HepG2 (cell line): Measurements from ENCODE around the gene PUS1. TPM values are rescaled to one million over a fixed set of nuclear protein-coding genes. Genes with fewer than 3 reads are reported as not detected.

ENCODE experiments used
- ELF1 ChIP-seq: sonication (generic); formaldehyde crosslinking; IDR thresholded peaks from 2 replicates; pipeline ENCODE4 v1.4.0; 2020; ENCODE audit warnings: missing genetic modification reagents
- FOXP1 ChIP-seq, 2 experiments: fragments of 450-650 bp in 1 of 2; IDR thresholded peaks; 2 replicates each; pipeline ENCODE4 v1.6.1; 2017 to 2018; ENCODE audit warnings: antibody characterized with exemption in 1 of 2
- GLI4 ChIP-seq: sonication (generic); formaldehyde crosslinking; IDR thresholded peaks from 2 replicates; pipeline ENCODE4 v1.5.1; 2020; ENCODE audit warnings: missing genetic modification reagents, mild to moderate bottlenecking, moderate library complexity, borderline replicate concordance
- HHEX ChIP-seq: IDR thresholded peaks from 2 replicates; pipeline ENCODE4 v1.6.1; 2016; ENCODE audit warnings: control low read depth
- KDM2A ChIP-seq: sonication (generic); formaldehyde crosslinking; IDR thresholded peaks from 2 replicates; pipeline ENCODE4 v1.4.0; 2020; ENCODE audit warnings: low read depth, missing genetic modification reagents, borderline replicate concordance
- KMT2B ChIP-seq: IDR thresholded peaks from 2 replicates; pipeline ENCODE4 v1.6.1; 2016; ENCODE audit warnings: missing genetic modification reagents, missing compliant biosample characterization
- MLX ChIP-seq: IDR thresholded peaks from 2 replicates; pipeline ENCODE4 v1.6.1; 2016
- NFE2L1 ChIP-seq: sonication (generic); formaldehyde crosslinking; IDR thresholded peaks from 2 replicates; pipeline ENCODE4 v1.4.0; 2020; ENCODE audit warnings: missing genetic modification reagents, mild to moderate bottlenecking, borderline replicate concordance
- ONECUT2 ChIP-seq: sonication (generic); formaldehyde crosslinking; IDR thresholded peaks from 2 replicates; pipeline ENCODE4 v1.4.0; 2020; ENCODE audit warnings: missing genetic modification reagents
- PHF20 ChIP-seq: sonication (generic); formaldehyde crosslinking; IDR thresholded peaks from 2 replicates; pipeline ENCODE4 v1.5.0; 2020; ENCODE audit warnings: mild to moderate bottlenecking, missing genetic modification reagents
- PRPF4 ChIP-seq: fragments of 200-400 bp; formaldehyde crosslinking; IDR thresholded peaks from 2 replicates; pipeline ENCODE4 v1.6.1; 2016; ENCODE audit warnings: low read length, low read depth; ENCODE audit not compliant: poor library complexity, severe bottlenecking
- SAFB2 ChIP-seq: sonication (generic); formaldehyde crosslinking; IDR thresholded peaks from 2 replicates; pipeline ENCODE4 v1.5.1; 2020; ENCODE audit warnings: missing genetic modification reagents, low read depth, mild to moderate bottlenecking, borderline replicate concordance
- SCMH1 ChIP-seq: sonication (generic); formaldehyde crosslinking; IDR thresholded peaks from 2 replicates; pipeline ENCODE4 v1.9.0; 2021; ENCODE audit warnings: missing genetic modification reagents, mild to moderate bottlenecking, borderline replicate concordance
- SRY ChIP-seq: sonication (generic); formaldehyde crosslinking; IDR thresholded peaks from 2 replicates; pipeline ENCODE4 v1.8.0; 2022; ENCODE audit warnings: mild to moderate bottlenecking, missing genetic modification reagents
- TBL1XR1 ChIP-seq: fragments of 150-350 bp; IDR thresholded peaks from 2 replicates; pipeline ENCODE4 v1.6.1; 2014; ENCODE audit warnings: borderline replicate concordance, low read length; ENCODE audit not compliant: partially characterized antibody
- TFDP2 ChIP-seq: sonication (generic); formaldehyde crosslinking; IDR thresholded peaks from 2 replicates; pipeline ENCODE4 v1.4.0; 2020; ENCODE audit warnings: missing genetic modification reagents
- ZBTB42 ChIP-seq: sonication (generic); formaldehyde crosslinking; IDR thresholded peaks from 2 replicates; pipeline ENCODE4 v1.5.0; 2020; ENCODE audit warnings: mild to moderate bottlenecking, missing genetic modification reagents
- ZBTB7B ChIP-seq: sonication (generic); formaldehyde crosslinking; IDR thresholded peaks from 2 replicates; pipeline ENCODE4 v1.4.0; 2020; ENCODE audit warnings: missing genetic modification reagents
- ZMYM3 ChIP-seq: sonication (generic); formaldehyde crosslinking; IDR thresholded peaks from 2 replicates; pipeline ENCODE4 v1.5.1; 2020; ENCODE audit warnings: mild to moderate bottlenecking, missing genetic modification reagents
- ZNF121 ChIP-seq: sonication (generic); formaldehyde crosslinking; IDR thresholded peaks from 2 replicates; pipeline ENCODE4 v1.5.0; 2020; ENCODE audit warnings: mild to moderate bottlenecking, missing genetic modification reagents
- ZNF234 ChIP-seq: sonication (generic); formaldehyde crosslinking; conservative IDR thresholded peaks from 2 replicates; pipeline ENCODE4 v1.5.1; 2020; ENCODE audit warnings: mild to moderate bottlenecking, missing genetic modification reagents
- ZNF672 ChIP-seq: sonication (generic); formaldehyde crosslinking; IDR thresholded peaks from 2 replicates; pipeline ENCODE4 v1.8.1; 2022; ENCODE audit warnings: missing genetic modification reagents
- polyA plus RNA-seq, 8 experiments: library from polyadenylated mRNA; depleted of rRNA in 3 of 8; stranded (reverse) in 7 of 8; unstranded in 1 of 8; fragments of >200 nt; fragmentation: Illumina TruSeq in 4 of 8; extraction: Trizol in 4 of 8; gene quantifications; 2 replicates each; pipeline versions ENCODE4 v1.2.1 to v1.2.3, GENCODE V29; 2011 to 2016; ENCODE audit warnings: low read depth in 4 of 8, missing spikeins in 1 of 8, mixed read lengths in 1 of 8; ENCODE audit not compliant: insufficient read depth in 1 of 8
- total RNA-seq, 5 experiments: library from RNA; depleted of rRNA; stranded (reverse); fragments of >200 nt; fragmentation: Illumina TruSeq; extraction: Trizol; gene quantifications; 2 replicates each; pipeline ENCODE4 v1.2.3, GENCODE V29; 2016; ENCODE audit warnings: low read depth in 1 of 5
- TF ChIP-seq, protein P1 (sequence below), 2 experiments: sonication (generic) in 1 of 2; formaldehyde crosslinking in 1 of 2; IDR thresholded peaks; 2 replicates each; pipeline versions ENCODE4 v1.4.0 to v1.6.1; 2018 to 2020; ENCODE audit warnings: missing genetic modification reagents in 2 of 2, borderline replicate concordance in 1 of 2, low read depth in 1 of 2, mild to moderate bottlenecking in 1 of 2, missing biosample characterization in 1 of 2
- TF ChIP-seq, protein P2 (sequence below): sonication (generic); formaldehyde crosslinking; IDR thresholded peaks from 2 replicates; pipeline ENCODE4 v1.8.0; 2022; ENCODE audit warnings: low read depth, missing genetic modification reagents
- TF ChIP-seq, protein P3 (sequence below): sonication (generic); formaldehyde crosslinking; IDR thresholded peaks from 2 replicates; pipeline ENCODE4 v1.4.0; 2020; ENCODE audit warnings: mild to moderate bottlenecking, missing genetic modification reagents

PUS1 gene
- total and polyA plus RNA-seq, 2 of the 13 experiments (the other 11 are each of a cell fraction or from before 2014, with no cell fraction given) = 19.2 to 24.7 TPM

DNA sequence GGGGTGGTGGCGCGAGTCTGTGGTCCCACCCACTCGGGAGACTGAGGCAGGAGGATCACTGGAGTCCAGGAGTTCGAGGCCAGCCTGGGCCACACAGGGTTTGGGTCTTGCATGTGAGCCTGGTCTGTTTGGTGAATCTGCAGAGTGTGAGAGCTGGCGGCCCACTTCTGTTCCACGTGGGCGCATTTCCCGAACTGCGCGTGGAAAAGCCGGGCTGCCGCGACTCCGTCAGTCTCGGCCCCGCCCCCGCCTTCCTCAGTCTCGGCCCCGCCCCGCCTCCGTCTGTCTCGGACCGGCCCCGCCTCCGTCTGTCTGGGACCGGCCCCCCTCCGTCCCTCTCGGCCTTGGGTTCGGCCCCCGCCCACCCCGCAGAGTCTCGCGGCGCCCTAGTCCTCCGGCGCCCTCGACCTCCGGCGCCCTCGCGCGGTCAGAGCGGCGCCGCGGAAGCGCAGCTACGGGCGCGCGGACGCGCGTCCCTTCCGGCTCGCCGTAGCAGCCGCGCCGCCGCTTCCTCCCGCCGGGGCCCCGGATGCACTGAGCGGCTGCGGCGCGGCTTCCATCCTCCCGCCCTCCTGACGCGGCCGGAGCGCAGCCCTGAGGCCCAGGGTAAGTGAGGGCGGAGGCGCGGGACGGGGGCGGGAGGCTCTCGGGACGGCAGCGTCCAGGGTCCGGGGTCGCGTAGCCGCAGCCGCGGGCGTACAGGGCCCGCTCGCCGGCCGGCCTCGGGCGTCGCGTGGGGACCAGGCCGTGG, 20.5 kb downstream of the PUS1 start, which contains the start of gene EP400 (continued):
- TF ChIP-seq SAFB2 (CRISPR knock-in tag) = no peak; the same call in none of the 2 replicates
- 0 out of 2 replicates have a peak, but pooled peaks have one; percentile 62 for TF ChIP-seq ZNF672 (CRISPR knock-in tag)
- peak; percentile 50; the same call in 1 of the 2 replicates for TF ChIP-seq ZNF121 (CRISPR knock-in tag)
- TF ChIP-seq SCMH1 (CRISPR knock-in tag) = no peak
- TF ChIP-seq ZNF234 (CRISPR knock-in tag) = 0 out of 2 replicates have a peak, but pooled peaks have one; percentile 9
- TF ChIP-seq NFE2L1 (CRISPR knock-in tag) = no peak
- TF ChIP-seq, protein P1, sequence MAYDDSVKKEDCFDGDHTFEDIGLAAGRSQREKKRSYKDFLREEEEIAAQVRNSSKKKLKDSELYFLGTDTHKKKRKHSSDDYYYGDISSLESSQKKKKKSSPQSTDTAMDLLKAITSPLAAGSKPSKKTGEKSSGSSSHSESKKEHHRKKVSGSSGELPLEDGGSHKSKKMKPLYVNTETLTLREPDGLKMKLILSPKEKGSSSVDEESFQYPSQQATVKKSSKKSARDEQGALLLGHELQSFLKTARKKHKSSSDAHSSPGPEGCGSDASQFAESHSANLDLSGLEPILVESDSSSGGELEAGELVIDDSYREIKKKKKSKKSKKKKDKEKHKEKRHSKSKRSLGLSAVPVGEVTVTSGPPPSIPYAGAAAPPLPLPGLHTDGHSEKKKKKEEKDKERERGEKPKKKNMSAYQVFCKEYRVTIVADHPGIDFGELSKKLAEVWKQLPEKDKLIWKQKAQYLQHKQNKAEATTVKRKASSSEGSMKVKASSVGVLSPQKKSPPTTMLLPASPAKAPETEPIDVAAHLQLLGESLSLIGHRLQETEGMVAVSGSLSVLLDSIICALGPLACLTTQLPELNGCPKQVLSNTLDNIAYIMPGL (CRISPR knock-in tag; IDR thresholded peaks at IDR 0.05; ENCODE audit: borderline replicate concordance in 1 of 2, low read depth in 1 of 2) = no peak; a peak in 1 of 4 replicates
- no peak for TF ChIP-seq ONECUT2
- no peak for TF ChIP-seq HHEX (CRISPR knock-in tag)
- TF ChIP-seq, protein P2, sequence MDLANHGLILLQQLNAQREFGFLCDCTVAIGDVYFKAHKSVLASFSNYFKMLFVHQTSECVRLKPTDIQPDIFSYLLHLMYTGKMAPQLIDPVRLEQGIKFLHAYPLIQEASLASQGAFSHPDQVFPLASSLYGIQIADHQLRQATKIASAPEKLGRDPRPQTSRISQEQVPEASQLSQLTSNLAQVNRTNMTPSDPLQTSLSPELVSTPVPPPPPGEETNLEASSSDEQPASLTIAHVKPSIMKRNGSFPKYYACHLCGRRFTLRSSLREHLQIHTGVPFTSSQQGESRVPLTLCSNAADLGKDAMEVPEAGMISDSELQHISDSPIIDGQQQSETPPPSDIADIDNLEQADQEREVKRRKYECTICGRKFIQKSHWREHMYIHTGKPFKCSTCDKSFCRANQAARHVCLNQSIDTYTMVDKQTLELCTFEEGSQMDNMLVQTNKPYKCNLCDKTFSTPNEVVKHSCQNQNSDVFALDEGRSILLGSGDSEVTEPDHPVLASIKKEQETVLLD = peak; percentile 94
- peak; percentile 43; the same call in 1 of the 2 replicates for TF ChIP-seq KMT2B (CRISPR knock-in tag)
- no peak for TF ChIP-seq ZBTB7B
- no peak for TF ChIP-seq PRPF4
- TF ChIP-seq ELF1 (CRISPR knock-in tag) = peak; percentile 41; the same call in 1 of the 2 replicates
- TF ChIP-seq MLX (CRISPR knock-in tag) = no peak
- TF ChIP-seq, protein P3, sequence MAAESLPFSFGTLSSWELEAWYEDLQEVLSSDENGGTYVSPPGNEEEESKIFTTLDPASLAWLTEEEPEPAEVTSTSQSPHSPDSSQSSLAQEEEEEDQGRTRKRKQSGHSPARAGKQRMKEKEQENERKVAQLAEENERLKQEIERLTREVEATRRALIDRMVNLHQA (CRISPR knock-in tag) = no peak
- peak; percentile 19; the same call in 1 of the 2 replicates for TF ChIP-seq ZMYM3 (CRISPR knock-in tag)
- no peak for TF ChIP-seq ZBTB42 (CRISPR knock-in tag)
- TF ChIP-seq FOXP1 (IDR thresholded peaks at IDR 0.05) = no peak
- TF ChIP-seq FOXP1 (CRISPR knock-in tag; IDR thresholded peaks at IDR 0.05) = no peak
- TF ChIP-seq TBL1XR1 = no peak
- TF ChIP-seq TFDP2 (CRISPR knock-in tag) = peak; percentile 74
- peak; percentile 74 for TF ChIP-seq KDM2A (CRISPR knock-in tag)
- TF ChIP-seq GLI4 (CRISPR knock-in tag) = no peak
- peak; percentile 74; the same call in 1 of the 2 replicates for TF ChIP-seq PHF20 (CRISPR knock-in tag)
- peak; percentile 86; the same call in 1 of the 2 replicates for TF ChIP-seq SRY (CRISPR knock-in tag)
